Dermis blood vessel endothelial cell (primary cell): Measurements from ENCODE around the gene RBM46. TPM values are rescaled to one million over a fixed set of nuclear protein-coding genes. Genes with fewer than 3 reads are reported as not detected.
"Not testable (repeated sequence)": the region's sequence is repeated elsewhere in the genome, so short reads cannot be mapped to it uniquely, and the experiment has no call there.

Experiments used
- DNase-seq: peaks from one replicate; pipeline ENCODE4 v3.0.0; 2010
- total RNA-seq: library from RNA; depleted of rRNA; stranded (reverse); fragments of >200 nt; gene quantifications from 2 replicates; pipeline ENCODE4 v1.2.3, GENCODE V29; 2014

Gene RBM46
- total RNA-seq, 1 donor from 2014 or later: not detected

GRCh38 chr4:154838155-154838554, 57.1 kb downstream of the RBM46 start:
- no peak for DNase-seq

DNA sequence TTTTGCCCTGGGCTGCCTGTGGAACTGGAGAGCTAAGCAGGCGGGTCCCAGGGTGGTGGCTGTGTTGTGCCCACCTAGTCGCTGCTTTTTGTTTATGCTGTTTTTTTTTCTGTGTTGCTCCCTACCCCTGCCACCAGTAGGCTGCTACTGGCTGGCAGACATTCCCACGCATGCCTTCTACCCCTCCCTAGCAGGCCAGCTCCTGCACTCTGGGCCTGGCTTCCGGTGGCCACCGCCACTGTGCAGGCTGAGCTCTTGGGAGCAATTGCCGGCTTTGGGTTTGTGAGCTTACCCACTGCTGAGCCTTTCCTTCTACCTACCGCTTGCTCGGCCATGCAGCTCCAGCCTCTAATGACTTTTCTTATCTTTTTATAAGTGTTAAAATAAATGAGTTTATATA, 57.6 kb downstream of the RBM46 start:
- no peak for DNase-seq

DNA sequence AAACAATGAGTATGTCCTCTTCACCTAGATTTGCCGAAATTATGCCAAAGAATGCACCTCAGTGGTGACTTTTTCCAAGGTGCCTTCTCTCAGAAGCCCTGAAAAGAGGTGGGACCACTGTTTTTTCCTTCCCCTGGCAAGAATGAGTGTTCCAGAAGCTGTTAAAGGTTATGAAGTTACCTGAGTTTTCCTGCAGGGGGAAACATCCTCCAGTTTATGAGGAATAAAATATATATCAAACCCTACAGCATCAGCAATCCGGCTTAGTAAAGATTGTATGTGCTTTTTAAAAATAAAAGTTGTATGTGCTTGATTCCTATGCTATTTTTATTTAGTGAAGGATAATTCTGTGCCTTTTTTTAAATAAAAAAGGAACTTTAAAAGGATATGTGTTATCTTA, 73.3 kb downstream of the RBM46 start:
- no peak for DNase-seq

DNA sequence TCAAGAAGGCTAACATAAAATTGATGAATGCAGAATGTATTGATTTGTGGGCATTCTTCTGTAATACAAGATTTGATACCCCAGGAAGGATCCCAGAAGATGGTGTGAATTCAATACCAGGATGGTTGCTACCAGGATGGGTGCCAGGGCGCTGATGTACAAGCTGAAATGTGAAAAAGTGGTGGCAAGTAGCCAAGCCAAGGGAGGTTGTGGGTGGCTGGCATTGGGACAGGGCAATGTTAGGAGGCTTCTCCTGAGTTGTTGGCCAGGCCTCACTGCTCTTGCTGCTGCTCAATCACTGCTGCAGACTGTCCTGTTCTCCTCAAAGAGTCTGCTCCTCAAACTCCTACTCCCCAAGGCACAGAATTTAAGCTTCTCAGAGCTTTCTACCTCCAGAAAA, 77.1 kb downstream of the RBM46 start:
- no peak for DNase-seq

- DNase-seq: no peak
Measured at GRCh38 chr4:154868414-154869194, 87.5 kb downstream of the RBM46 start.

DNA sequence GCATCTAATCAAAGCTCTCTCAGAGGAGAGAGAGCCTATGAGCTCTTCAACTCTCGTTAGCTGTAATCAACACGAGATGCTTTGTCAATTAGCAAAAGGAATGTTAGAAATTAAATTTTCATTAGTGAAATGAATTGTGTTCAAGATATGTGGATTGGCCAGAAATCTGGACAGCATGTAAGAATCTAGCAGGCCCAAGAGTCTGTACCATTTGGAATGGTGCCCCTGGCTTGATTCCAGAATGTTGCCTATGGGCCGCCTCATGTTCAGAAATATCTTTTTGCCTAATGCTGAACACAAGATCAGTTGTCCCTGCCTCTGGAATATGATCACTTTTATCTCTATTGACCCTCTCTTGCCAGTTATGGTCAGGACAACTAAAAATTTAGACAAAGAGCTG, 88.2 kb downstream of the RBM46 start:
- DNase-seq: no peak

DNA sequence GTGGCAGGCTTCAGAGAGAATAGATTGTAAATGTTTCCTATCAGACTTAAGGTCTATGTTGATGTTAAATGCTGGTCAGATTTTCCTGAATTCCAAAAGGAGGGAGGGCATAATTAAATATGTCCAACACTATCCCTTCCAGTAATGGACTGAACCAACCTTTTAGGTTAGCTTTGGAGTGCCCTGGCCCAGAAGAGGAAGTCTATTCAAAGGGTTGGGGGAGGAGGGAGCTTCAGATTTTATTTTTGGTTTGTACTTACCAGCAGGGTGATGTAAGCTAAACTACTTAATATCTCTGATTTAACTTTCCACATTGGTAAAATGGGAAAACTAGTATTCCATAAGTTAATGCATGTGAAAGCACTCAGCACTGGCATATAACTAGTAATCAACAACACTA, 91.1 kb downstream of the RBM46 start:
- DNase-seq: no peak

- DNase-seq: not testable (repeated sequence)
Measured at GRCh38 chr4:154874049-154874448, 93.0 kb downstream of the RBM46 start.

DNA sequence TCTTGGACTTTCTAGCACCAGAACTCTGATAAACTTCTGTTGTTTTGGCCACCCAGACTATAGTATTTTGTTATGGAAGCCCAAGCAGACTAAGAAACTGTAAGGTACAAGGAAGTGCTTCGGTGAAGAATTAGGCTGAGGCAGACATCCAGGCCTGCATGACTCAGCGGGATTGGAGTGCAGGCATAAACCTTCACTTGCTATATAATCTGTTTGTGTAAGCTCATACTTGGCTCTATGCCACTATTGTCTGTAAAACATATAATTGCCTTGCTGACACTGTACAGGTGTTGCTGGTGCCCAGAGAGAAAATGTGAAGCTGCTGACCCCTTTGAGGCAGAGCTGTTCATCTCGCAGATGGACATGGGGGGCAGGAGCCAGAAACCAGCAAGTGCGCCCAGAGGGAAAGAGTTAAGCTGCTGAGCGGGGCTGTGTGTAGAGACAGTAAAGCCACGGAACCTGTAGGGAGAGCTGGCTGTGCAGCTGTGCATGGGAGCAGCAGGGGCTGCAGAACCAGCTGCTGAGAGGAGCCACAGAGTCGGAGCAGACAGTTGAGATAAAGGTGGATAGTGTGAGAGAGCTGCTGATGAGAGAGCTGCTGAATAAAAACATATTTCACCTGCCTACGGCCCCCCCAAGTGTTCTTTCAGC, 96.2 kb downstream of the RBM46 start:
- DNase-seq: no peak

Other genes starting within 250 kb of the RBM46 start
- gene PLRG1, start 230.9 kb upstream of the RBM46 start, total RNA-seq: 70.3 and 124 TPM in 2 replicates
- gene FGB, start 218.3 kb upstream of the RBM46 start, total RNA-seq: not detected in 2 replicates
- not detected in 2 replicates for gene FGA, start 190.5 kb upstream of the RBM46 start, total RNA-seq
- 0.19 TPM in 1 of 2 replicates, not detected in the other for gene FGG, start 168.6 kb upstream of the RBM46 start, total RNA-seq
- not detected in 2 replicates for gene LRAT, start 37.3 kb upstream of the RBM46 start, total RNA-seq